Activated CD4-positive, alpha-beta memory T cell treated with anti-CD3 and anti-CD28 coated beads for 36 hours (primary cell): ENCODE measurements around the gene TF. TPM values are rescaled to one million over a fixed set of nuclear protein-coding genes. Genes with fewer than 3 reads are reported as not detected.

ENCODE experiments used
- total RNA-seq, 2 experiments: library from RNA; stranded (reverse); gene quantifications; one replicate each; pipeline ENCODE4 v1.2.3, GENCODE V29; 2021

Gene TF
- total RNA-seq, 2 experiments from 2014 or later, result 0.44 to 0.67 TPM

Other genes starting within 250 kb of the TF start
- gene CDV3, start 172.7 kb upstream of the TF start, total RNA-seq, result 100 to 1,000 TPM; 204 to 209 TPM
- 10 to 100 TPM; 73.9 to 79.1 TPM for gene TOPBP1, start 84.5 kb upstream of the TF start, total RNA-seq
- 10 to 100 TPM; 65.7 to 66.7 TPM for gene SRPRB, start 59.4 kb downstream of the TF start, total RNA-seq
- gene RAB6B, start 149.5 kb downstream of the TF start, total RNA-seq, result 1 to 10 TPM; 2.7 to 3.9 TPM